Cardiac muscle cell (in vitro differentiated cells and primary cell): Measurements from ENCODE around the gene ARL17A. TPM values are rescaled to one million over a fixed set of nuclear protein-coding genes. Genes with fewer than 3 reads are reported as not detected.
"Not testable (repeated sequence)": the region's sequence is repeated elsewhere in the genome, so short reads cannot be mapped to it uniquely, and the experiment has no call there.

Experiments used
- DNase-seq, 2 donors: peaks; one replicate each; pipeline versions ENCODE4 v3.0.0 to v3.0.0-alpha.2; 2010 to 2017; ENCODE audit warnings: low read depth in 1 of 2, low spot score in 1 of 2
- H3K27ac ChIP-seq: fragments of 200-600 bp; sonication (generic); 2 replicates; pipeline ENCODE4 v1.5.1; 2016
- H3K27me3 ChIP-seq: fragments of 200-600 bp; sonication (generic); 2 replicates; pipeline ENCODE4 v1.6.0; 2016; ENCODE audit warnings: control low read depth
- H3K36me3 ChIP-seq: fragments of 200-600 bp; sonication (generic); 2 replicates; pipeline ENCODE4 v1.5.1; 2016; ENCODE audit warnings: control low read depth
- H3K4me1 ChIP-seq: fragments of 200-600 bp; sonication (generic); 2 replicates; pipeline ENCODE4 v1.8.1; 2017; ENCODE audit warnings: low read depth, mild to moderate bottlenecking, mixed run types
- H3K4me3 ChIP-seq: fragments of 200-600 bp; sonication (generic); 2 replicates; pipeline ENCODE4 v1.5.1; 2016; ENCODE audit warnings: mild to moderate bottlenecking
- H3K9me3 ChIP-seq: fragments of 200-600 bp; sonication (generic); 2 replicates; pipeline ENCODE4 v1.5.1; 2017; ENCODE audit warnings: low read depth, mild to moderate bottlenecking, control low read depth
- polyA plus RNA-seq: library from polyadenylated mRNA; unstranded; fragments of >200 nt; fragmentation: Nextera tagmentation; extraction: Ambion mirVana; gene quantifications from 2 replicates; pipeline ENCODE4 v1.2.1, GENCODE V29; 2016
- total RNA-seq: library from RNA; depleted of rRNA; stranded (reverse); fragments of >200 nt; gene quantifications from 2 replicates; pipeline ENCODE4 v1.2.3, GENCODE V29; 2016

Gene ARL17A
- total RNA-seq (10.4 and 19.6 TPM in 2 replicates), polyA plus RNA-seq (29.8 and 30.4 TPM in 2 replicates)

DNA sequence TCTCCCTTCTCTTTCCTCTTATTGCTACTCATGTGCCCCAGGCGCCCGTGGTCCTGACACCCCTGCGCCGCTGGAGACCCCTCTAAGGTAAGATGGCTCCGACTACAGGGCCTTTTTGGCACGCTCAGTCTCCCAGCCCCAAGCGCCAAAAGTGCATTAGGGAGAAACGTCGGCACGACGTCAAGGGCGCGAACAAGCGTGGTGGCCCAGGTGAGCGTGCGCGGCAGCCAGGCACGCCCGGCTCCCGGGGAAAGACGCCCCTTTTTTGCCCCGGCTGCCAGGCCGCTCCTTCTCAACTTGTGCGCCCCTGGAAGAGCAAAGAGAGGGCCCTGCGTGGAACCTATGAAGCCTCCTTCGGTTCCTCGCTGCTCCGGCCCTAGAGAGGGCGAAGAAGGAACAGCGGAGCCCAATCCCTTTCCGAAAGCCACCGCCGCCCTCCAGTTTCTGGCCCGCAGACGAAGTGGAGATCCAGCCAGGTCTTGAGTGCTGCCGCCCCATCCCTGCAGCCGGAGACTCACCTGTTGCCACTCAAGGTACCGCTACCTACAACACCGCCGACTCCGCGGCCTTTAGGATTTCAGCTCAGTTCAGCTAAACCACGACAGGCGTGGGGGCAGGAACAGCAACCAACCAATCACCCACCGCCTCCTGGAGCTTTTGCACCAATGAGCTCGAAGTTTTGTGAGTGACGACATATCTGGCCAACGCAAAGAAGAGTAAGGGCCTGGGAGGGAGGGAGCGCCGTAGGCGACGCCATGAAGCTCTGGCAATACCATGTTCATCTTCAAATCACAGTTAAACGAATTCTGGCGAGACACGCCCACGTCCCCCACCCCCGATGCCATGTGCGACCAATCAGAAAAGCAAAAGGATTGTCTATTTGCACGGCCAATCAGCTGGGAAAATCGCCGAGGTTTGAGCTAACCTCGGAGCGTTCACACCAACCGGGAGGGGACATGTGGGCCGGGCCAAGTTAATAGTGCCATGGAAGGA lies at the start of gene ARL17A:
ARL17A (minus strand) TSS at position 609 of the 993 bp plus-strand sequence. CDS start 3,369 bp downstream, outside the sequence.
- not testable (repeated sequence) for H3K9me3 ChIP-seq, H3K27ac ChIP-seq, DNase-seq, H3K27me3 ChIP-seq, H3K36me3 ChIP-seq, H3K4me1 ChIP-seq, H3K4me3 ChIP-seq

DNA sequence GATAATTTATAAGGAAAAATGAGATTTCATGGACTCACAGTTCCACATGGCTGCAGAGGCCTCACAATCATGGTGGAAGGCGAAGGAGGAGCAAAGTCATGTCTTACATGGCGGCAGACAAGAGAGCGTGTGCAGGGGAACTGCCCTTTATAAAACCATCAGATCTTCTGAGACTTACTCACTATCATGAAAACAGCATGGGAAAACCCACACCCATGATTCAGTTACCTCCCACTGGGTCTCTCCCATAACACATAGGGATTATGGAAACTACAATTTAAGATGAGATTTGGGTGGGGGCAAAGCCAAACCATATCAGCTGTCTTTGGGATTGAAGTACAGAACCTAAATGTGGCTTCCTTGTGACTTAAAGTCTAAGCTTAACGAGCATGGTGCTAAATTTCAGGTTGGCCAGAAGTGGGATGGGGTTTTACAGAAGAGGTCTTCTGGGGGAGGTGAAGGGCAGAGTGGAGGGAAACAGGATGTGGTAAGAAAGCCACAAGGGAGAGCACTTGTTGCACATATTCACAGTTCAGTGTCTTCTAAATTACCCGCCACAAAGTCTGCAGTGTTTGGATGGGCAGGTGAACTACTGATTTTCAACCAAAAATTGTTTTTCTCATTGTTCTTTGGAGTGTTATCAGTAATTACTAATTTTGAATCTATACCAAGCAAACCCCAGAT lies 49.4 kb upstream of the ARL17A start:
- not testable (repeated sequence) for H3K27ac ChIP-seq, H3K27me3 ChIP-seq, H3K4me1 ChIP-seq, H3K9me3 ChIP-seq, H3K4me3 ChIP-seq, H3K36me3 ChIP-seq, DNase-seq

DNA sequence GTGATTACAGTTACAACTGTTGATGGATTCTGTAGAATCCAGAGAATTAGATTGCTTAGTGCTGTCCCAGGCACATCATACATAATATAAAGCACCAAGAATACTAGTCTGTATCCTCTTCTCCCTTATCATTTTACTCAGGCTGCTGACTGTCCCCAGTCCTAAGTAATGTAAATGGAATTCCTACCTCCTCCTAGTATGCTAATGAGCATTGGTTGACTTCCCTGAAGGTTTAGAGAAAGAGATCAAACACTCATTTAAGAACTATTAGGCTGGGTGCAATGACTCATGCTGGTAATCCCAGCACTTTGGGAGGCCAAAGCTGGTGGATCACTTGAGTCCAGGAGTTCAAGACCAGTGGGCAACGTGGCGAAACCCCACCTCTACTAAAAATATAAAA lies 48.0 kb upstream of the ARL17A start:
- H3K4me3 ChIP-seq, DNase-seq, H3K27me3 ChIP-seq, H3K4me1 ChIP-seq, H3K9me3 ChIP-seq, H3K27ac ChIP-seq, H3K36me3 ChIP-seq: not testable (repeated sequence)

DNA sequence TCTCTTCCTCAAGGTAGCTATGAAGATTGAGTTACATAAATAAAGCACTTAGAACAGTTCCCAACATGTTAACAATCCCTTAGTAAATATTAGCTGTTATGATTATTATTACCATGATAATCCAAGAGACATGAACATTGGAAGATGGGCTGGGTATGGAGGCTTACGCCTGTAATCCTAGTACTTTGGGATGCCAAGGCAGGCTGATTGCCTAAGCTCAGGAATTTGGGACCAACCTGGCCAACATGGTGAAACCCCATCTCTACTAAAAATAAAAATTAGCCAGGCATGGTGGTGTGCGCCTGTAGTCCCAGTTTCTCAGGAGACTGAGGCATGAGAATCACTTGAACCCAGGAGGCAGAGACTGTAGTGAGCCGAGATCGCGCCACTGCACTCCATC lies 45.2 kb upstream of the ARL17A start:
- H3K27me3 ChIP-seq, H3K9me3 ChIP-seq, DNase-seq, H3K36me3 ChIP-seq, H3K4me3 ChIP-seq, H3K4me1 ChIP-seq, H3K27ac ChIP-seq: not testable (repeated sequence)

DNA sequence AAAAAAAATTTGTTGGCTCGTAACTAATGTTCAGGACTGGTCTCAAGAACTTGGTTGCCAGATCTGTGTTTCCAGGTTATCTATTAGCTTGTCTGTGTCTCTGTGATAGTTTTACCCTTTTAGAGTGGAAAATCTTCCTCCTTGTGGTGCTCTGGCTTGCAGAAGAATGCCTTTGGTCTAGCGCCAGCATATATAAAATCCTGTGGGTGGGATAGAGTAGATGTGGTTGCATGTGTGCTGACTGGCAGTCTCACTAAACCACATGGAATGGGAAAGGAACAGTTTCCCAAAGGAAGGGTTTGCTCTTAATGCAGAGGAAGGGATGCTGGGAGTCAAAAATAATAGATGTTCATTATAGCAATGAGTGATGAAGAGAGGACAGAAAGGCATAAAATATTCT lies 44.3 kb upstream of the ARL17A start:
- not testable (repeated sequence) for H3K36me3 ChIP-seq, H3K9me3 ChIP-seq, H3K27me3 ChIP-seq, H3K4me1 ChIP-seq, DNase-seq, H3K4me3 ChIP-seq, H3K27ac ChIP-seq

DNA sequence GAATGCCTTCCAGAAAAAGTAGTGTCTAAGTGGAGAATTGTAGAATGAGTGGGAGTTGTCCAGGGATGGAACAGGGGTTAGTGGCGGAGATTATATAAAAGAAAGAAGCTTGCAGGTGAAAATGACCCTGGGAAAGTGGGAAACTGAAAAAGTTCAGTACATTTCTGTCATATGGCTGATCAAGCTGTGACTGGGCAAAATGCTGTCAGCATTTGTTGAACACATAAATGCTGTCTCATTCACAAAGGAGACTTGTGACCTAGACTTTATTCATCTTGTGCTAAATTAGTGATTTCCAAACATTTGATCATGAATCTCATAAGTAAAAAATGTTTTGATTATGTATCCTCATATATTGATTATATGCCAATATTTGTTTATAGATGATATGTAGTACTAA lies 39.5 kb upstream of the ARL17A start:
- H3K27me3 ChIP-seq, DNase-seq, H3K4me1 ChIP-seq, H3K36me3 ChIP-seq, H3K4me3 ChIP-seq, H3K27ac ChIP-seq, H3K9me3 ChIP-seq: not testable (repeated sequence)

DNA sequence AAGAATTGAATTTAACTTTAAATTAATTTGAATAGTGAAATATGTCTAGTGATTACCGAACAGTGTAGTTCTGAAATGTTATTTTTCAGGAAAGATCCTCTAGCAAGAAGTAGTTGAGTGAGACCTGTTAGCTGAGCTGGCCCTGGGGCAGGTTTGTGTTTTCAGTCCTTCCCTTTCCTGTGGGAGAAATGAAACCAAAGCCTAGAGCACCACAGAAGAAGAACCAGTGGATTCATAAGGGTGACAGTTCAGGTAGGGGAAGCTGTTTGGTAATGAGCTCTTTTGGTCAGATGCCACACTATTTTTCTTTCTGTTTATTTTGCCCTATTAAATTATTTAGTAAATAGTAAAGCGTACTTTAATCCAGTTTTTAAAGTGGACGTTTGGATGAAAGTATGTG lies 37.6 kb upstream of the ARL17A start:
- DNase-seq, H3K27ac ChIP-seq, H3K9me3 ChIP-seq, H3K4me3 ChIP-seq, H3K27me3 ChIP-seq, H3K4me1 ChIP-seq, H3K36me3 ChIP-seq: not testable (repeated sequence)

DNA sequence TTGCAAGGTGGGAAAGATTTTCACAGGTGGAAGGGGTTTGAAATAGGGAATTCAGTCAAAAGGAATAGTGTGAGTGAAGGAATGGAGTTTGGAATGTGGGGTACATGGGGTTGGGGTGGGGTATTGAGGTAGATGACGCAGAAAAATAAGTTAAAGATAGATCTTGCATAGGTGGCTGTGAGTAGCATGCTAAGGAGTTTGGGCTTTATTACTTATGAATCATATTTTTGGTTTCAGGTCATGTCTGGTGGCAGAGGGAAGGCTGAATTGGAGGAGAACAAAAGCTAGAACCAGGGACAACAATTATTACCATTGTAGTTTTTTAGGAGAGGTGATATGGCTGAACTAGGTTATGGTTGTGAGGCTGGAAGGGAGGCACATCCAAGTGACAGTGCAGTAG lies 34.4 kb upstream of the ARL17A start:
- not testable (repeated sequence) for H3K4me3 ChIP-seq, H3K9me3 ChIP-seq, H3K36me3 ChIP-seq, H3K27ac ChIP-seq, DNase-seq, H3K27me3 ChIP-seq, H3K4me1 ChIP-seq

DNA sequence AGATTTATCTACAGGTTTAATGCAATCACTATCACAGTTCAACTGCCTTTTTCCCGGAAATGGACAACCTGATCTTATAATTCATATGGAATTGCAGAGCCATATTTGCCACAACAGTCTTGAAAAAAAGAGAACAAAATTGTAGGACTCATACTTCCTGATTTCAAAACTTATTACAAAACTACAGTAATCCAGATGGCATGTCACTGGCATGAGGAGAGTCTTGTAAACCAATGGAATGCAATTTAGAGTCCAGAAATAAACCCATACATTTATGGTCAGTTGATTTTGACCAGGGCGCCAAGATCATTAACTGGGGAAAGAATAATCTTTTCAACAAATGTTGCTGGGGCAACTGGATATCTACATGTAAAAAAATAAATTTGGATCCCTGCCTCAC lies 31.8 kb upstream of the ARL17A start:
- DNase-seq = not testable (repeated sequence)

DNA sequence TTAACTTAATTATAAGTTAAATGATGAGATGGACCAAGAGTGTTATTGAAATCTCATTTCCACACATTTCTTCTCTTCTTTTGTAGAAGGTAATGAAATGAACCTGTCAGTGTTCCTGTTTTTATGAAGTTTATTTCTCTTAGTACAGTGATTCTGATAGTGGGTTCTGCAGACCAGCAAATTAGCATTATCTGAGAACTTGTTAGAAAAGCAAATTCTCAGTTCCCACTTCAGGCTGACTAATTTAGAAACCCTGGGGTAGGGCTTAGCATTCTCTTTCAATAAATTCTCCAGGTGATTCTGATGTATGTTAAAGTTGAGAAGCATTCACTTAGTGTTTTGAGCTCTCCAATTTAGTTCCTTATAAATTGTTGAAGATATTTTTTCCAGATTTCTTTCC lies 23.6 kb upstream of the ARL17A start:
- not testable (repeated sequence) for DNase-seq, H3K9me3 ChIP-seq, H3K27me3 ChIP-seq, H3K4me3 ChIP-seq, H3K27ac ChIP-seq, H3K36me3 ChIP-seq, H3K4me1 ChIP-seq

More for the DNA sequence above, 31.8 kb upstream of the ARL17A start:
- not testable (repeated sequence) for H3K9me3 ChIP-seq, H3K4me1 ChIP-seq, H3K4me3 ChIP-seq, H3K27me3 ChIP-seq, H3K36me3 ChIP-seq, H3K27ac ChIP-seq

DNA sequence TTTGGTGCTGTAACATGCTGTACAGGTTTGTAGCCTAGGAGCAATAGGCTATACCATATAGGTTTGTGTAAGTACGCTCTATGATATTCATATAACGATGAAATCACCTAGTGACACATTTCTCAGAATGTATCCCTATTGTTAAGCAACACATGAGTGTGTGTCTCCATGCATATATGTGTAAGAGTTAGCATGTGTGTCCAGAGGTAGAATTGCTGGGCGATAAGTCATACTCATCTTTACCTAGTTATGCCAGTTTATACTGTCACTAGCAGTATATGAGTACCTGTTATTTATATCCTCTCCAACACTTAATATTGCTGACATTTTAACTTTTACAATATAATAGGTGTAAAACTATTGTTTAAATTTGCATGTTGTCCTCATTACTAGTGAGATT lies 21.3 kb upstream of the ARL17A start:
- not testable (repeated sequence) for H3K27ac ChIP-seq, H3K4me3 ChIP-seq, DNase-seq, H3K27me3 ChIP-seq, H3K4me1 ChIP-seq, H3K36me3 ChIP-seq, H3K9me3 ChIP-seq

DNA sequence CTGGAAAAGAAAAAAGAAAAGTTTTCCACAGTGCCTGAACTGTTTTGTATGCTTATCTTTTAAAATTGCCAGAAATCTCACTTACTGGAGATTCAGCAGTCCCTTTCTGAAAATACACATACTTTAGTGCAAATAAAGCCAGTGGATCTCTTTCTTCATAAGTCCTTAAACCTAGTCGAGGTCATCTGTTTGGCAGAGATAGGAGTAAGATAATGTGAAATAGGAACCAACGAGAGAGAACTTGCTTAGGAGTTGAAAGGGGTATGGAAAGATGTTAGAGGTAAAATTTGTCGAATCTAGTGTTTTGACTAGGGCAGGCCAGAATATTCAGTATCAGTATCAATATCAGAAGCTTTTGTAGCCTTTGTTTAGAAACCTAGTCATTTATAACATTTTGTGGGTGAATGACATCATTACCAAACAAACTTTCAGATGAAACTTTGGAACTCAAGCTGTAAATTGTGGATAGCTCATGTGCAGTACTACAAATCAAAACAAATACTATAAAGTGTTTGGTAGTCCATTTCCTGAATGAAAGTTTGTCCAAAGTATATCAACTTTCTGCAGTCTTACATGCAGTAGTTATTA lies 18.9 kb upstream of the ARL17A start:
- H3K27me3 ChIP-seq, H3K4me3 ChIP-seq, H3K4me1 ChIP-seq, H3K36me3 ChIP-seq, H3K9me3 ChIP-seq, DNase-seq, H3K27ac ChIP-seq: not testable (repeated sequence)

DNA sequence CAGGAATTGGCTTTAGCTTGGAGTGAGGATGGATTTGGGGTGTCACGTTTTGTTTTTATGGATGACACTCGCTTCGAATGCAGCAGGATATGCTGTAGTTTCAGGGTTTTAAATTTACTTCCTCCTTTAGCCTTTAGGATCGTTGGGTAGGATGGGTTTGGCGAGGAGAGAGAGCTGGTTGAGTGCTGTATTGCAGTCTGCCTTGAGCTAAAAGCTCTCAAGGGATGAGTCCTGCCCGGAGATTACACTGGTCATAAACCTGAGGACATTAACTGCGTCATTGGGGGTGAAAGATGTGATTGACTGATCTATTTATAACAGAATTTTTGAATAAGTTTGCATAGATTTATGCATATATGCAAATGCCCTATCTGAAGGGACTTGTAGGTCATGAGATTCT lies 11.8 kb upstream of the ARL17A start:
- H3K9me3 ChIP-seq, H3K4me3 ChIP-seq, H3K4me1 ChIP-seq, H3K36me3 ChIP-seq, H3K27ac ChIP-seq, H3K27me3 ChIP-seq, DNase-seq: not testable (repeated sequence)
